Choroid plexus epithelial cell (primary cell): Measurements from ENCODE around the gene MAFG.

Experiments
- DNase-seq: peaks from one replicate; pipeline ENCODE4 v3.0.0-alpha.2; 2010; ENCODE audit warnings: low read depth
- H3K4me3 ChIP-seq: 2 replicates; pipeline ENCODE4 v1.5.1; 2011; ENCODE audit warnings: low read depth, mild to moderate bottlenecking, control low read depth, low read length, moderate library complexity
- CTCF ChIP-seq: conservative IDR thresholded peaks from 2 replicates; pipeline ENCODE4 v1.5.1; 2011; ENCODE audit warnings: low read depth, mild to moderate bottlenecking, control low read depth, inconsistent platforms, low read length, moderate library complexity

MAFG gene

GRCh38 chr17:81888988-81889595, 38.4 kb downstream of the MAFG start:
- H3K4me3 ChIP-seq = no peak overlapping the region
- DNase-seq = no peak
- no peak for TF ChIP-seq CTCF

- TF ChIP-seq CTCF = no peak
- no peak overlapping the region for H3K4me3 ChIP-seq
These were observed 39.2 kb downstream of the MAFG start for GRCh38 chr17:81888105-81888987.

GRCh38 chr17:81885869-81886548, 41.5 kb downstream of the MAFG start:
- no peak for TF ChIP-seq CTCF
- H3K4me3 ChIP-seq = no peak overlapping the region
- DNase-seq = no peak

More at GRCh38 chr17:81888105-81888987, 39.2 kb downstream of the MAFG start:
- no peak for DNase-seq

- no peak for TF ChIP-seq CTCF
- no peak overlapping the region for H3K4me3 ChIP-seq
- no peak for DNase-seq
These were observed 42.1 kb downstream of the MAFG start for GRCh38 chr17:81885454-81885853.

- DNase-seq = no peak
- TF ChIP-seq CTCF = no peak
- no peak overlapping the region for H3K4me3 ChIP-seq
These were observed 42.6 kb downstream of the MAFG start for GRCh38 chr17:81884968-81885367.

DNA sequence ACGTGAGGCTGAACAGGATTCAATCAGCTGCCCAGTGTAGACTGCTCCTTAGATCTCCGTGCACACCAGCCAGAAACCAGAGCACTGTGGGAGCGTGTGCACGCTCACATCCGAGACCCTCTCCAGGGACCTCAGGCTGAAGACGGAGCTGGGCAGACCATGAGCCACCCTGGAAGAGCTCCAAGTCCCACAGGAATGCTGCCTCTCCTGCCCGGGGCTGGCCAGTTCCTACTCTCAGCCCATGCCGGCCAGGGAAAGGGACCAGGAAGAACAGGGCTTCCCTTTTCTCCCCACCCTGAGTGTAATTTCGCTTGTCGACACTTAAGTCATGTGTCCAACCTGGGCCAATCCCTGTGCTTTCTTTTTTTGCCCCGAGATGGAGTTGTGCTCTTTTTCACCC, 43.0 kb downstream of the MAFG start:
- H3K4me3 ChIP-seq = no peak overlapping the region
- TF ChIP-seq CTCF = no peak
- DNase-seq = no peak
